ENCODE results near the gene DZIP3.

- TF ChIP-seq ZNF263 (CRISPR knock-in tag; IDR thresholded peaks at IDR 0.05; ENCODE audit: low read depth) = no peak
- TF ChIP-seq TEAD4 (CRISPR knock-in tag; IDR thresholded peaks at IDR 0.05) = no peak
- TF ChIP-seq, protein P1, sequence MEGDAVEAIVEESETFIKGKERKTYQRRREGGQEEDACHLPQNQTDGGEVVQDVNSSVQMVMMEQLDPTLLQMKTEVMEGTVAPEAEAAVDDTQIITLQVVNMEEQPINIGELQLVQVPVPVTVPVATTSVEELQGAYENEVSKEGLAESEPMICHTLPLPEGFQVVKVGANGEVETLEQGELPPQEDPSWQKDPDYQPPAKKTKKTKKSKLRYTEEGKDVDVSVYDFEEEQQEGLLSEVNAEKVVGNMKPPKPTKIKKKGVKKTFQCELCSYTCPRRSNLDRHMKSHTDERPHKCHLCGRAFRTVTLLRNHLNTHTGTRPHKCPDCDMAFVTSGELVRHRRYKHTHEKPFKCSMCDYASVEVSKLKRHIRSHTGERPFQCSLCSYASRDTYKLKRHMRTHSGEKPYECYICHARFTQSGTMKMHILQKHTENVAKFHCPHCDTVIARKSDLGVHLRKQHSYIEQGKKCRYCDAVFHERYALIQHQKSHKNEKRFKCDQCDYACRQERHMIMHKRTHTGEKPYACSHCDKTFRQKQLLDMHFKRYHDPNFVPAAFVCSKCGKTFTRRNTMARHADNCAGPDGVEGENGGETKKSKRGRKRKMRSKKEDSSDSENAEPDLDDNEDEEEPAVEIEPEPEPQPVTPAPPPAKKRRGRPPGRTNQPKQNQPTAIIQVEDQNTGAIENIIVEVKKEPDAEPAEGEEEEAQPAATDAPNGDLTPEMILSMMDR (IDR thresholded peaks at IDR 0.05) = no peak
- TF ChIP-seq CBFB (CRISPR knock-in tag; IDR thresholded peaks at IDR 0.05; ENCODE audit: low read depth) = no peak
These were observed 5.8 kb downstream of the DZIP3 start for GRCh38 chr3:108595321-108595720.

Data from WTC11 (cell line).